Measurements from ENCODE around the gene NDUFV1. TPM values are rescaled to one million over a fixed set of nuclear protein-coding genes. Genes with fewer than 3 reads are reported as not detected.

Gene NDUFV1
- total RNA-seq, 1 donor: 158 TPM

- DNase-seq (ENCODE audit: insufficient read length, low spot score, missing footprints): peak; percentile 69
- Histone ChIP-seq H2AFZ (ENCODE audit: low read length) (no peak overlapping the region), H3K36me3 (ENCODE audit: insufficient read depth, low read length) (no peaks in the 10 kb centered on the region), H3K4me3 (ENCODE audit: insufficient read depth, low read length) (no peak overlapping the region), H3K27ac (ENCODE audit: low read depth, low read length) (no peak overlapping the region), H3K4me1 (ENCODE audit: insufficient read depth, low read length) (no peaks in the 10 kb centered on the region), H4K20me1 (ENCODE audit: insufficient read depth, low read length) (no peaks in the 10 kb centered on the region), H3K4me2 (ENCODE audit: insufficient read depth, low read length) (no peak overlapping the region), H3K27me3 (ENCODE audit: insufficient read depth, low read length) (no peaks in the 10 kb centered on the region), H3K9me3 (ENCODE audit: low read depth, low read length) (no peaks in the 10 kb centered on the region), H3K79me2 (ENCODE audit: insufficient read depth, low read length) (no peaks in the 10 kb centered on the region)
- TF ChIP-seq, protein P1, sequence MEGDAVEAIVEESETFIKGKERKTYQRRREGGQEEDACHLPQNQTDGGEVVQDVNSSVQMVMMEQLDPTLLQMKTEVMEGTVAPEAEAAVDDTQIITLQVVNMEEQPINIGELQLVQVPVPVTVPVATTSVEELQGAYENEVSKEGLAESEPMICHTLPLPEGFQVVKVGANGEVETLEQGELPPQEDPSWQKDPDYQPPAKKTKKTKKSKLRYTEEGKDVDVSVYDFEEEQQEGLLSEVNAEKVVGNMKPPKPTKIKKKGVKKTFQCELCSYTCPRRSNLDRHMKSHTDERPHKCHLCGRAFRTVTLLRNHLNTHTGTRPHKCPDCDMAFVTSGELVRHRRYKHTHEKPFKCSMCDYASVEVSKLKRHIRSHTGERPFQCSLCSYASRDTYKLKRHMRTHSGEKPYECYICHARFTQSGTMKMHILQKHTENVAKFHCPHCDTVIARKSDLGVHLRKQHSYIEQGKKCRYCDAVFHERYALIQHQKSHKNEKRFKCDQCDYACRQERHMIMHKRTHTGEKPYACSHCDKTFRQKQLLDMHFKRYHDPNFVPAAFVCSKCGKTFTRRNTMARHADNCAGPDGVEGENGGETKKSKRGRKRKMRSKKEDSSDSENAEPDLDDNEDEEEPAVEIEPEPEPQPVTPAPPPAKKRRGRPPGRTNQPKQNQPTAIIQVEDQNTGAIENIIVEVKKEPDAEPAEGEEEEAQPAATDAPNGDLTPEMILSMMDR (IDR thresholded peaks at IDR 0.05; ENCODE audit: extremely low read depth, low read depth, low read length): peak; percentile 31
Measured at GRCh38 chr11:67644042-67644441, 37.3 kb downstream of the NDUFV1 start.

DNA sequence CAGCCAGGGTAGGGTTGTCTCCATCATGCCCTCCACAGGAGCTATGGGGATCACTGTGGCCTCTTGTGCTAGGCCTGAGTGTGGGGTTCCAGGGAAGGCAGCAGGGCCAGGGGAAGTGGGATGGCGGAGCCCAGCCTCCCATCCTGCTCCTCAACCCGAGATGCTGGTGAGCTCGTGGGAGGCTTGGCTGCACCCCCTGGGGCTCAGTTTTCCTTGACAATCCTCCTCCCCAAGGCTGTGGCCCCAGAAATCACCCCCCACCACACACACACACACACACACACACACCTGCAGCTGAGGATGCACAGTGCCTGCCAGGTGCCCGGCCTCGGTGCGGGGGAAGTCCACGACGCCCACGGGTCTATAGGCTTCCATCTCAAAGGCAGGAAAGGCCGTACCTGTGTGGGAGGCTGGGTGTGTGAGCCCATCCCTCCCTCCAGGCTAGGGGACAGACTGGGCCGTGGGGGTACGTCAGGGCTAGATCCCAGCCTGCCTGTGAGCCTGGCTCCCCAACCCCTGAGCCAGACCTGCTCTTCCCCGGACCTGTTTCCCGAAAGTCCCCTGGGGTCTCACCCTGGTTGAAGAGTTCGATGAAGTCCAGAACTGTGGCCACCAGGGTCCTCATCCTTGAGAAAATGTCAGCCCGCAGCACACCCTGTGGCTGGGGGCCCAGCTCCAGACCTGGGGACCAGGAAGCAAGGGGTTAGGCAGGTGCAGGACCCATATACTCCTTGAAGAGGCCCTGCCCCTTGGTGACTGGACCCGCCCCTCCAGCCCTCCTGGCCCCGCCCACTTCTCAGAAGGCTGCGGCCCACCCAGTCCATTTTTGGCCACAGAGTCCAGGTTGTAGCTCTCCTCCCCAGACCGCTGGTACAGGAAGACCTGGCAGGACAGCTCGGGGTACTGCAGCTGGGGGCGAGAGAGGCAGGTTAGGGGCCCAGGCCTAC lies 38.0 kb downstream of the NDUFV1 start:
- Histone ChIP-seq H2AFZ (ENCODE audit: low read length) (no peak overlapping the region), H3K4me3 (ENCODE audit: insufficient read depth, low read length) (no peak overlapping the region)
- DNase-seq (ENCODE audit: insufficient read length, low spot score, missing footprints): peak; percentile 77

DNA sequence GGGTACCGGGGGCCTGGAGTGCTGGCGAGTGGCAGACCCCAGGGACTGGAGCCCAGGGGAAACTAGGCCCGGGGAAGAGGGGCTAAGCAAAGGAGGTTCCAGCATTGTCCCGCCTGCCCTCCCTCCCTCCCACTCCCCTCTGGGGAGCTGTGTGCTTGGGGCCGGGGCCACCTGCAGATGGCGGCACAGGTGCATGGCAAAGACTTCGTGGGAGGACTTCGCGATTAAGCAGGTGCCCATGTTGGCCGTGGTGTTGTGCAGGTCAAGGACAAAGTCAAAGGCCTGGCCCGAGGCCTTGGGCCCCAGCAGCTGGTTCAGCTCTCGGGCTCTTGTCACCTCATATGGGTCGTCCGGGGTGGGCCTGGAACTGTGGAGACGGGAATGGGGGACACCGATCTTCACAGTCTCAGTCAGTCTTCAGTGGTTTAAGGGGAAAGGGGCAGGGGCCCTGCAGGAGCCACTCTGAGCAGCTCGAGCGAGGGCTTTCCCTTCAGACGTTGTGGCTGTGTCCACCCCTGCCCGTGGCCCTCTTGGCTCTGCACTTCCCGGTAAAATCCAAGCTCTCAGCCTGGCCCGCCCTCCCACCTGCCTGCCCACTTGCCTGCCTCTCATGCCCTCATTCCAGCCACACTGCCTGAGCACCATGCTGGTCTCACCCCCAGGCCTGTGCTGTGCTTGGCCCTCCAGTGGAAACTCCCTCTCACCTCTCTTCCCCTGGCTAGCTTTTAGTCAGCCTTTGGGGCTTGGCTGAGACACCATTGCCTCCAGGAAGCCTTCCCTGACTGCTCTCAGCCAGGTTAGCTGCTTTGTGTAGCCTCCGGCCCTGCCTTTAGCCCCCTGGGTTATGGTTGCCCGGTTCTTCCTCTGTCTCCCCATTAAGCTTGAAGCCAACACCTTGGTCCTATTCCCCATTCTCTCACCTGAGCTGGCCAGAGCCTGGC lies 39.1 kb downstream of the NDUFV1 start:
- no peak overlapping the region for H3K4me2 ChIP-seq (ENCODE audit: insufficient read depth, low read length)
- TF ChIP-seq, protein P1 (IDR thresholded peaks at IDR 0.05; ENCODE audit: extremely low read depth, low read depth, low read length): no peak
- no peaks in the 10 kb centered on the region for H3K36me3 ChIP-seq (ENCODE audit: insufficient read depth, low read length)

More for the DNA sequence above, 38.0 kb downstream of the NDUFV1 start:
- TF ChIP-seq, protein P1 (IDR thresholded peaks at IDR 0.05; ENCODE audit: extremely low read depth, low read depth, low read length): no peak
- H3K36me3 ChIP-seq (ENCODE audit: insufficient read depth, low read length): no peaks in the 10 kb centered on the region
- no peaks in the 10 kb centered on the region for H3K9me3 ChIP-seq (ENCODE audit: low read depth, low read length)
- no peak overlapping the region for H3K4me2 ChIP-seq (ENCODE audit: insufficient read depth, low read length)
- no peaks in the 10 kb centered on the region for H4K20me1 ChIP-seq (ENCODE audit: insufficient read depth, low read length)
- H3K4me1 ChIP-seq (ENCODE audit: insufficient read depth, low read length): no peaks in the 10 kb centered on the region
- H3K79me2 ChIP-seq (ENCODE audit: insufficient read depth, low read length): no peaks in the 10 kb centered on the region
- no peaks in the 10 kb centered on the region for H3K27me3 ChIP-seq (ENCODE audit: insufficient read depth, low read length)
- H3K27ac ChIP-seq (ENCODE audit: low read depth, low read length): no peak overlapping the region

More for the DNA sequence above, 39.1 kb downstream of the NDUFV1 start:
- H3K9me3 ChIP-seq (ENCODE audit: low read depth, low read length): no peaks in the 10 kb centered on the region
- H3K79me2 ChIP-seq (ENCODE audit: insufficient read depth, low read length): no peaks in the 10 kb centered on the region
- H3K4me3 ChIP-seq (ENCODE audit: insufficient read depth, low read length): no peak overlapping the region
- no peaks in the 10 kb centered on the region for H3K4me1 ChIP-seq (ENCODE audit: insufficient read depth, low read length)
- peak; percentile 66 for DNase-seq (ENCODE audit: insufficient read length, low spot score, missing footprints)
- H3K27ac ChIP-seq (ENCODE audit: low read depth, low read length): no peak overlapping the region
- H2AFZ ChIP-seq (ENCODE audit: low read length): no peak overlapping the region
- no peaks in the 10 kb centered on the region for H3K27me3 ChIP-seq (ENCODE audit: insufficient read depth, low read length)
- no peaks in the 10 kb centered on the region for H4K20me1 ChIP-seq (ENCODE audit: insufficient read depth, low read length)
